AG08396 (cell line): ENCODE data around the gene USP44.
A peak's percentile ranks its signal among the peaks of the same experiment; 100 is the strongest.
"Not testable (repeated sequence)": the region's sequence is repeated elsewhere in the genome, so short reads cannot be mapped to it uniquely, and the experiment has no call there.

Source experiments
- DNase-seq: peaks from one replicate; pipeline ENCODE4 v3.0.0; 2012; ENCODE audit warnings: low spot score, mixed read lengths

Gene USP44

GRCh38 chr12:95551305-95551704 lies at the start of gene USP44:
TSS of gene USP44 (minus strand) at chr12:95551476. CDS start at chr12:95534256, 17,220 bp downstream.
- no peak for DNase-seq

GRCh38 chr12:95600567-95600966 lies 49.3 kb upstream of the USP44 start:
- DNase-seq = no peak

- no peak for DNase-seq
Measured at GRCh38 chr12:95599880-95600279, 48.6 kb upstream of the USP44 start.

GRCh38 chr12:95594136-95594535 lies 42.9 kb upstream of the USP44 start:
- no peak for DNase-seq

GRCh38 chr12:95593266-95593871 lies 42.1 kb upstream of the USP44 start:
- DNase-seq = no peak

- no peak for DNase-seq
Measured at GRCh38 chr12:95591731-95592130, 40.5 kb upstream of the USP44 start.

GRCh38 chr12:95590775-95591174 lies 39.5 kb upstream of the USP44 start:
- DNase-seq = no peak

- no peak for DNase-seq
Measured at GRCh38 chr12:95583933-95584332, 32.7 kb upstream of the USP44 start.

- DNase-seq = peak; percentile 28
Measured at GRCh38 chr12:95582230-95583058, 31.2 kb upstream of the USP44 start.

- no peak for DNase-seq
Measured at GRCh38 chr12:95577820-95578219, 26.5 kb upstream of the USP44 start.

- peak; percentile 53 for DNase-seq
Measured at GRCh38 chr12:95574799-95575452, 23.6 kb upstream of the USP44 start.

GRCh38 chr12:95573951-95574576 lies 22.8 kb upstream of the USP44 start:
- no peak for DNase-seq

GRCh38 chr12:95571369-95571768 lies 20.1 kb upstream of the USP44 start:
- DNase-seq = no peak

- not testable (repeated sequence) for DNase-seq
Measured at GRCh38 chr12:95568045-95568444, 16.8 kb upstream of the USP44 start.

GRCh38 chr12:95557625-95558024 lies 6.3 kb upstream of the USP44 start:
- DNase-seq = no peak

- no peak for DNase-seq
Measured at GRCh38 chr12:95554532-95555071, 3.3 kb upstream of the USP44 start.

- DNase-seq = no peak
Measured at GRCh38 chr12:95553197-95553943, 2.1 kb upstream of the USP44 start.

- DNase-seq = no peak
Measured at GRCh38 chr12:95551913-95552516, 739 bp upstream of the USP44 start.

- DNase-seq = no peak
Measured at GRCh38 chr12:95549392-95550084, 1.7 kb downstream of the USP44 start.
